Activated CD8-positive, alpha-beta memory T cell treated with anti-CD3 and anti-CD28 coated beads, Interleukin-2, amount 50 U/mL, for 48 hours (primary cell): ENCODE results near the gene G0S2.

Source experiments
- DNase-seq: peaks from one replicate; pipeline ENCODE4 v3.0.0-alpha.2; 2020

The G0S2 gene

GRCh38 chr1:209648931-209649776, 26.1 kb upstream of the G0S2 start:
- DNase-seq = no peak

GRCh38 chr1:209650454-209650853, 24.8 kb upstream of the G0S2 start:
- no peak for DNase-seq

GRCh38 chr1:209651138-209651587, 24.0 kb upstream of the G0S2 start:
- peak; percentile 80 for DNase-seq

GRCh38 chr1:209652121-209652735, 23.0 kb upstream of the G0S2 start, which contains the start of gene LAMB3:
Gene LAMB3 (minus strand): TSS chr1:209652425. CDS start chr1:209650944, 1,481 bp downstream.
- no peak for DNase-seq

- peak; percentile 76 for DNase-seq
These were observed 22.3 kb upstream of the G0S2 start for GRCh38 chr1:209652873-209653401.

GRCh38 chr1:209653915-209654351, 21.3 kb upstream of the G0S2 start:
- no peak for DNase-seq

GRCh38 chr1:209655411-209656231, 19.6 kb upstream of the G0S2 start:
- DNase-seq = no peak

- no peak for DNase-seq
These were observed 17.9 kb upstream of the G0S2 start for GRCh38 chr1:209657140-209657879.

- DNase-seq = no peak
These were observed 17.3 kb upstream of the G0S2 start for GRCh38 chr1:209657918-209658317.

GRCh38 chr1:209659909-209660308, 15.3 kb upstream of the G0S2 start:
- no peak for DNase-seq

GRCh38 chr1:209661071-209661470, 14.1 kb upstream of the G0S2 start:
- DNase-seq = no peak

- DNase-seq = no peak
These were observed 12.3 kb upstream of the G0S2 start for GRCh38 chr1:209662879-209663327.

- DNase-seq = no peak
These were observed 8.1 kb upstream of the G0S2 start for GRCh38 chr1:209667103-209667502.

GRCh38 chr1:209667708-209668107, 7.5 kb upstream of the G0S2 start:
- no peak for DNase-seq

- no peak for DNase-seq
These were observed 4.7 kb upstream of the G0S2 start for GRCh38 chr1:209670441-209671082.

- DNase-seq = no peak
These were observed 2.2 kb upstream of the G0S2 start for GRCh38 chr1:209672705-209673630.

- DNase-seq = no peak
These were observed 1.4 kb upstream of the G0S2 start for GRCh38 chr1:209673631-209674417.

GRCh38 chr1:209675565-209676154, 448 bp downstream of the G0S2 start:
- DNase-seq = no peak

- DNase-seq = no peak
These were observed 3.8 kb downstream of the G0S2 start for GRCh38 chr1:209678981-209679539.
